ENCODE measurements around the gene TRIM27. TPM values are rescaled to one million over a fixed set of nuclear protein-coding genes. Genes with fewer than 3 reads are reported as not detected.

The TRIM27 gene
- total RNA-seq, 1 donor from 2014 or later: 81.7 TPM

- no peak overlapping the region for H3K4me3 Mint-ChIP-seq
- H3K27me3 Mint-ChIP-seq (ENCODE audit: low read depth): peaks cover 3% of the 10 kb centered on the region
- no peak overlapping the region for H3K27ac Mint-ChIP-seq (ENCODE audit: unreplicated experiment)
- no peaks in the 10 kb centered on the region for H3K4me1 Mint-ChIP-seq
- no peak for TF ChIP-seq CTCF (conservative IDR thresholded peaks at IDR 0.05)
- no peaks in the 10 kb centered on the region for H3K9me3 Mint-ChIP-seq
- no peak for DNase-seq (ENCODE audit: low read depth, low spot score)
- peaks cover 24% of the 10 kb centered on the region for H3K36me3 Mint-ChIP-seq (ENCODE audit: low read depth)
These were observed 20.1 kb downstream of the TRIM27 start for GRCh38 chr6:28903686-28904085.

- Mint-ChIP-seq H3K4me1 (peaks cover 8% of the 10 kb centered on the region), H3K27ac (ENCODE audit: unreplicated experiment) (no peak overlapping the region), H3K4me3 (no peak overlapping the region), H3K9me3 (no peaks in the 10 kb centered on the region), H3K36me3 (ENCODE audit: low read depth) (peaks cover 16% of the 10 kb centered on the region), H3K27me3 (ENCODE audit: low read depth) (peaks cover 7% of the 10 kb centered on the region)
- no peak for TF ChIP-seq CTCF (conservative IDR thresholded peaks at IDR 0.05)
- DNase-seq (ENCODE audit: low read depth, low spot score): no peak
These were observed 22.0 kb downstream of the TRIM27 start for GRCh38 chr6:28901831-28902230.

DNA sequence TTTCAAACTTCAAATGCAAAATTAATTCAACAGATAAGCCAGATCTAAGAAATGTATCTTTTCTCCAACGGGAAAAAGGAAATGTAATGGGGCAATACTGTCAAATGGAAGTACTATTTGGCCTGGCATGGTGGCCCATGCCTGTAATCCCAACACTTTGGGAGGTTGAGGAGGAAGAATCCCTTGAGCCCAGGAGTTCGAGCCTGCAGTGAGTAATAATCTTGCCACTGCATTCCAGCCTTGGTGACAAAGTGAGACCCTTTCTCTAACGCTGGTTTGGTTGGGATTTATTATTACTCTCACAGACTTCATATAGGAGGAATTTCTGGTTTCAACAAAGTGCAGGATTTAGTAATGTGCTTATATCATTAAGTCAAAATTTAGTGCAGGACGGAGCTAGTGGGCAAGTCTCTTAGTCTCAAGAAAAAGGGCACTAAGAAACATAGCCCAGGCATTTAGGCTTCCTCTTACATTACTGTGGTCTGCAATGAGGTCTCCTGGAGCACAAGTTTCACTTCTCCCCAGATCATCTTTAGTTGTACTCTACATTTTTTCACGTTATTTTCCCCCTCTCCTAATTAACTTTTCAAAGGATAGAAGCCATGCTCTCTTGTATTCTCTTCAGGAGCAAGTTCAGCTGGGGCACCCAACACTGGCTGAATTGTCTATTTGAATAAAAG, 23.1 kb downstream of the TRIM27 start:
- no peak for TF ChIP-seq CTCF (conservative IDR thresholded peaks at IDR 0.05)
- Mint-ChIP-seq H3K4me1 (peaks cover 18% of the 10 kb centered on the region), H3K36me3 (ENCODE audit: low read depth) (peaks cover 22% of the 10 kb centered on the region), H3K27me3 (ENCODE audit: low read depth) (peaks cover 17% of the 10 kb centered on the region), H3K4me3 (peak overlapping the region; percentile 7), H3K27ac (ENCODE audit: unreplicated experiment) (no peak overlapping the region), H3K9me3 (peaks cover 3% of the 10 kb centered on the region)
- DNase-seq (ENCODE audit: low read depth, low spot score): no peak

DNA sequence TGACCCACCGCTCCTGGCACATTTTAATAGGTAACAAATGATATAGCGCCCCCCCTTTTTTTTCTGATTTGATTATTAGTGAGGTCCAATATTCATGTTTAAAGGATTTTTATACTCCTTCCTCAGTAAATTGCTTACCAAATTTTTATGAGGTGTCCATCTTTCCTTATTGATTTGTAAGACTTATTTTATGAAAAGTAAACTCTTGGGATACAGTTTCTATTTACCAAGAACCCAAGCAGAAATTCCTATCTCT, 25.1 kb downstream of the TRIM27 start:
- DNase-seq (ENCODE audit: low read depth, low spot score): no peak
- H3K36me3 Mint-ChIP-seq (ENCODE audit: low read depth): peaks cover 19% of the 10 kb centered on the region
- no peak overlapping the region for H3K27ac Mint-ChIP-seq (ENCODE audit: unreplicated experiment)
- TF ChIP-seq CTCF (conservative IDR thresholded peaks at IDR 0.05): no peak
- H3K4me3 Mint-ChIP-seq: peak overlapping the region; percentile 84
- peaks cover 21% of the 10 kb centered on the region for H3K27me3 Mint-ChIP-seq (ENCODE audit: low read depth)
- H3K4me1 Mint-ChIP-seq: peaks cover 24% of the 10 kb centered on the region
- H3K9me3 Mint-ChIP-seq: peaks cover 6% of the 10 kb centered on the region

GRCh38 chr6:28897369-28897745, 26.4 kb downstream of the TRIM27 start:
- H3K27me3 Mint-ChIP-seq (ENCODE audit: low read depth): peaks cover 21% of the 10 kb centered on the region
- H3K27ac Mint-ChIP-seq (ENCODE audit: unreplicated experiment): no peak overlapping the region
- no peak for DNase-seq (ENCODE audit: low read depth, low spot score)
- H3K4me3 Mint-ChIP-seq: peak overlapping the region; percentile 96
- peaks cover 24% of the 10 kb centered on the region for H3K4me1 Mint-ChIP-seq
- H3K36me3 Mint-ChIP-seq (ENCODE audit: low read depth): peaks cover 12% of the 10 kb centered on the region
- TF ChIP-seq CTCF (conservative IDR thresholded peaks at IDR 0.05): no peak
- H3K9me3 Mint-ChIP-seq: peaks cover 6% of the 10 kb centered on the region
